Activated naive CD4-positive, alpha-beta T cell treated with anti-CD3 and anti-CD28 coated beads, Interleukin-2, amount 50 U/mL, for 24 hours (primary cell): ENCODE data around the gene ACTRT2.

Experiments
- H3K27ac Mint-ChIP-seq: one replicate; pipeline ENCODE4 v1.8.0; 2021; ENCODE audit warnings: mild to moderate bottlenecking, mixed read lengths
- H3K27me3 Mint-ChIP-seq: one replicate; pipeline ENCODE4 v1.8.0; 2021; ENCODE audit warnings: mixed read lengths
- H3K36me3 Mint-ChIP-seq: one replicate; pipeline ENCODE4 v1.8.0; 2021; ENCODE audit warnings: mixed read lengths
- H3K4me1 Mint-ChIP-seq: one replicate; pipeline ENCODE4 v1.8.0; 2021; ENCODE audit warnings: mixed read lengths
- H3K4me3 Mint-ChIP-seq: one replicate; pipeline ENCODE4 v1.8.0; 2021; ENCODE audit warnings: mild to moderate bottlenecking, mixed read lengths
- H3K9me3 Mint-ChIP-seq: one replicate; pipeline ENCODE4 v1.8.0; 2021; ENCODE audit warnings: mixed read lengths

The ACTRT2 gene

GRCh38 chr1:3019007-3019515, 2.2 kb upstream of the ACTRT2 start:
- Mint-ChIP-seq H3K9me3 (no peaks in the 10 kb centered on the region), H3K27ac (no peak overlapping the region), H3K36me3 (no peaks in the 10 kb centered on the region), H3K27me3 (no peaks in the 10 kb centered on the region), H3K4me1 (no peaks in the 10 kb centered on the region), H3K4me3 (no peak overlapping the region)

- H3K36me3 Mint-ChIP-seq, result no peaks in the 10 kb centered on the region
- no peaks in the 10 kb centered on the region for H3K9me3 Mint-ChIP-seq
- H3K27me3 Mint-ChIP-seq, result no peaks in the 10 kb centered on the region
- no peak overlapping the region for H3K4me3 Mint-ChIP-seq
- no peak overlapping the region for H3K27ac Mint-ChIP-seq
- no peaks in the 10 kb centered on the region for H3K4me1 Mint-ChIP-seq
Measured at GRCh38 chr1:3019516-3020051, 1.7 kb upstream of the ACTRT2 start.

- no peaks in the 10 kb centered on the region for H3K36me3 Mint-ChIP-seq
- H3K9me3 Mint-ChIP-seq, result no peaks in the 10 kb centered on the region
- H3K27me3 Mint-ChIP-seq, result no peaks in the 10 kb centered on the region
- no peak overlapping the region for H3K27ac Mint-ChIP-seq
- no peaks in the 10 kb centered on the region for H3K4me1 Mint-ChIP-seq
- no peak overlapping the region for H3K4me3 Mint-ChIP-seq
Measured at GRCh38 chr1:3020263-3020909, 881 bp upstream of the ACTRT2 start.

GRCh38 chr1:3021801-3022401, 634 bp downstream of the ACTRT2 start:
- no peaks in the 10 kb centered on the region for H3K27me3 Mint-ChIP-seq
- H3K36me3 Mint-ChIP-seq, result no peaks in the 10 kb centered on the region
- H3K9me3 Mint-ChIP-seq, result no peaks in the 10 kb centered on the region
- H3K4me3 Mint-ChIP-seq, result no peak overlapping the region
- H3K4me1 Mint-ChIP-seq, result no peaks in the 10 kb centered on the region
- H3K27ac Mint-ChIP-seq, result no peak overlapping the region

- H3K36me3 Mint-ChIP-seq, result no peaks in the 10 kb centered on the region
- no peak overlapping the region for H3K27ac Mint-ChIP-seq
- H3K4me1 Mint-ChIP-seq, result no peaks in the 10 kb centered on the region
- no peaks in the 10 kb centered on the region for H3K9me3 Mint-ChIP-seq
- H3K27me3 Mint-ChIP-seq, result no peaks in the 10 kb centered on the region
- no peak overlapping the region for H3K4me3 Mint-ChIP-seq
Measured at GRCh38 chr1:3022511-3022973, 1.3 kb downstream of the ACTRT2 start.

GRCh38 chr1:3022976-3023375, 1.7 kb downstream of the ACTRT2 start:
- Mint-ChIP-seq H3K36me3 (no peaks in the 10 kb centered on the region), H3K9me3 (no peaks in the 10 kb centered on the region), H3K4me3 (no peak overlapping the region), H3K27ac (no peak overlapping the region), H3K27me3 (no peaks in the 10 kb centered on the region), H3K4me1 (no peaks in the 10 kb centered on the region)

GRCh38 chr1:3024019-3024418, 2.8 kb downstream of the ACTRT2 start:
- Mint-ChIP-seq H3K36me3 (no peaks in the 10 kb centered on the region), H3K27me3 (no peaks in the 10 kb centered on the region), H3K27ac (no peak overlapping the region), H3K4me3 (no peak overlapping the region), H3K4me1 (no peaks in the 10 kb centered on the region), H3K9me3 (no peaks in the 10 kb centered on the region)

- H3K4me1 Mint-ChIP-seq, result no peaks in the 10 kb centered on the region
- no peak overlapping the region for H3K27ac Mint-ChIP-seq
- no peaks in the 10 kb centered on the region for H3K27me3 Mint-ChIP-seq
- H3K9me3 Mint-ChIP-seq, result no peaks in the 10 kb centered on the region
- no peak overlapping the region for H3K4me3 Mint-ChIP-seq
- no peaks in the 10 kb centered on the region for H3K36me3 Mint-ChIP-seq
Measured at GRCh38 chr1:3024588-3024987, 3.3 kb downstream of the ACTRT2 start.

- no peak overlapping the region for H3K27ac Mint-ChIP-seq
- H3K27me3 Mint-ChIP-seq, result no peaks in the 10 kb centered on the region
- no peak overlapping the region for H3K4me3 Mint-ChIP-seq
Measured at GRCh38 chr1:3026124-3026523, 4.9 kb downstream of the ACTRT2 start.

GRCh38 chr1:3026581-3027391, 5.5 kb downstream of the ACTRT2 start:
- Mint-ChIP-seq H3K4me1 (no peaks in the 10 kb centered on the region), H3K4me3 (no peak overlapping the region), H3K36me3 (no peaks in the 10 kb centered on the region), H3K9me3 (no peaks in the 10 kb centered on the region), H3K27ac (no peak overlapping the region), H3K27me3 (no peaks in the 10 kb centered on the region)

More at GRCh38 chr1:3026124-3026523, 4.9 kb downstream of the ACTRT2 start:
- Mint-ChIP-seq H3K36me3 (no peaks in the 10 kb centered on the region), H3K4me1 (no peaks in the 10 kb centered on the region), H3K9me3 (no peaks in the 10 kb centered on the region)

GRCh38 chr1:3027611-3028371, 6.5 kb downstream of the ACTRT2 start:
- H3K4me1 Mint-ChIP-seq, result no peaks in the 10 kb centered on the region
- no peaks in the 10 kb centered on the region for H3K36me3 Mint-ChIP-seq
- no peaks in the 10 kb centered on the region for H3K9me3 Mint-ChIP-seq
- no peak overlapping the region for H3K4me3 Mint-ChIP-seq
- no peaks in the 10 kb centered on the region for H3K27me3 Mint-ChIP-seq
- no peak overlapping the region for H3K27ac Mint-ChIP-seq

GRCh38 chr1:3028531-3029282, 7.4 kb downstream of the ACTRT2 start:
- no peak overlapping the region for H3K27ac Mint-ChIP-seq
- H3K27me3 Mint-ChIP-seq, result no peaks in the 10 kb centered on the region
- no peaks in the 10 kb centered on the region for H3K9me3 Mint-ChIP-seq
- H3K4me1 Mint-ChIP-seq, result peaks cover 6% of the 10 kb centered on the region
- H3K36me3 Mint-ChIP-seq, result no peaks in the 10 kb centered on the region
- H3K4me3 Mint-ChIP-seq, result no peak overlapping the region

GRCh38 chr1:3029481-3029961, 8.3 kb downstream of the ACTRT2 start:
- Mint-ChIP-seq H3K4me1 (peaks cover 14% of the 10 kb centered on the region), H3K36me3 (no peaks in the 10 kb centered on the region), H3K4me3 (no peak overlapping the region), H3K27me3 (no peaks in the 10 kb centered on the region), H3K27ac (no peak overlapping the region), H3K9me3 (no peaks in the 10 kb centered on the region)

- Mint-ChIP-seq H3K4me3 (no peak overlapping the region), H3K4me1 (peaks cover 15% of the 10 kb centered on the region), H3K9me3 (no peaks in the 10 kb centered on the region), H3K27ac (no peak overlapping the region), H3K27me3 (no peaks in the 10 kb centered on the region), H3K36me3 (no peaks in the 10 kb centered on the region)
Measured at GRCh38 chr1:3029991-3030662, 8.9 kb downstream of the ACTRT2 start.
